Motor neuron (in vitro differentiated cells): ENCODE results near the gene LEP. TPM values are rescaled to one million over a fixed set of nuclear protein-coding genes. Genes with fewer than 3 reads are reported as not detected.
A peak's percentile ranks its signal among the peaks of the same experiment; 100 is the strongest.
"Not testable (repeated sequence)": the region's sequence is repeated elsewhere in the genome, so short reads cannot be mapped to it uniquely, and the experiment has no call there.

Source experiments
- ATAC-seq, 8 experiments: fragments of 200-7000 bp; cut with Tn5 transposase; replicated peaks in 6 of 8; 2 replicates each; pipeline ENCODE4 v1.8.0; 2021; ENCODE audit warnings: mild to moderate bottlenecking in 8 of 8, moderate library complexity in 8 of 8
- H3K27ac ChIP-seq, 2 donors: fragments of 250-450 bp; sonication (Bioruptor Pico); 2 replicates each; pipeline ENCODE4 v1.9.0; 2021; ENCODE audit warnings: antibody characterized with exemption in 2 of 2, mild to moderate bottlenecking in 2 of 2, moderate library complexity in 1 of 2
- H3K4me1 ChIP-seq, 2 donors: fragments of 250-450 bp; sonication (Bioruptor Pico); replicated peaks in 1 of 2; 2 replicates each; pipeline ENCODE4 v1.6.1; 2021; ENCODE audit warnings: antibody characterized with exemption in 2 of 2, mild to moderate bottlenecking in 2 of 2, moderate library complexity in 1 of 2
- H3K4me3 ChIP-seq, 5 donors: fragments of 250-450 bp; sonication (Bioruptor Pico); 2 replicates each; pipeline ENCODE4 v1.9.0; 2021; ENCODE audit warnings: antibody characterized with exemption in 5 of 5, mild to moderate bottlenecking in 5 of 5, moderate library complexity in 4 of 5
- WGBS, 10 experiments: fragments of 450-650 bp; shearing (Covaris generic); methylation state at CpG; one replicate each; pipeline ENCODE4 v1.0.0; 2022; 5-methylcytosine and 5-hydroxymethylcytosine counted together
- in situ Hi-C, 9 experiments: fragments of 400-800 bp; cut with MboI; loops; one replicate each; pipeline ENCODE4 v1.15.0; 2021; ENCODE audit warnings: low sequenced_read_pairs in 9 of 9, low pct_unique_long_range_greater_than_20kb in 2 of 9; ENCODE audit not compliant: unreplicated experiment in 9 of 9
- total RNA-seq, 8 experiments: library from RNA; unstranded; fragments of 300-600 nt; gene quantifications; 2 replicates each; pipeline versions ENCODE4 v1.2.3 to v1.2.4, GENCODE V29; 2022

LEP gene
- total RNA-seq, 8 experiments from 2014 or later, result under 0.01 to 0.62 (median 0.18) TPM; not detected in 2

- 0 to 100% (median 77%) methylated on average over 1 of the region's 1 CpG; no CpG with 5 or more reads in 4 of the 10 experiments for WGBS, 10 experiments
- H3K4me3 ChIP-seq, result no peak overlapping the region
- in situ Hi-C loops, result no loop called here
- H3K4me1 ChIP-seq, result no peaks in the 10 kb centered on the region
- no peak overlapping the region for H3K27ac ChIP-seq
- ATAC-seq, result peak in 3 of 8 experiments; percentile 16 to 76 (median 47)
Observed at GRCh38 chr7:128236924-128237586, 4.0 kb upstream of the LEP start.

GRCh38 chr7:128239146-128239545 lies 1.9 kb upstream of the LEP start:
- WGBS, 10 experiments, result 30 to 100% (median 93%) methylated on average over 1 to 6 of the region's 7 CpGs; no CpG with 5 or more reads in 2 of the 10 experiments
- ATAC-seq, H3K27ac ChIP-seq, H3K4me1 ChIP-seq, H3K4me3 ChIP-seq, in situ Hi-C loops: not testable (repeated sequence)

- WGBS, 10 experiments, result 40 to 93% (median 80%) methylated on average over 1 to 5 of the region's 11 CpGs; no CpG with 5 or more reads in 2 of the 10 experiments
Observed at GRCh38 chr7:128242661-128243060, 1.6 kb downstream of the LEP start.

GRCh38 chr7:128243273-128243672 lies 2.2 kb downstream of the LEP start:
- WGBS, 10 experiments, result 80 to 100% (median 85%) methylated on average over 1 to 3 of the region's 7 CpGs; no CpG with 5 or more reads in 6 of the 10 experiments
- no peaks in the 10 kb centered on the region for H3K4me1 ChIP-seq
- no peak overlapping the region for H3K4me3 ChIP-seq
- H3K27ac ChIP-seq, result no peak overlapping the region
- no peak for ATAC-seq
- in situ Hi-C loops, result no loop called here

More at GRCh38 chr7:128242661-128243060, 1.6 kb downstream of the LEP start:
- no peak overlapping the region for H3K27ac ChIP-seq
- ATAC-seq, result no peak
- in situ Hi-C loops, result no loop called here
- no peaks in the 10 kb centered on the region for H3K4me1 ChIP-seq
- no peak overlapping the region for H3K4me3 ChIP-seq

- H3K27ac ChIP-seq, result no peak overlapping the region
- in situ Hi-C loops, result no loop called here
- ATAC-seq, result no peak
- WGBS, 10 experiments, result 0 to 100% (median 72%) methylated on average over 1 to 2 of the region's 3 CpGs; no CpG with 5 or more reads in 4 of the 10 experiments
- H3K4me3 ChIP-seq, result no peak overlapping the region
- no peaks in the 10 kb centered on the region for H3K4me1 ChIP-seq
Observed at GRCh38 chr7:128244861-128245260, 3.8 kb downstream of the LEP start.

GRCh38 chr7:128247108-128247507 lies 6.0 kb downstream of the LEP start:
- no peak for ATAC-seq
- in situ Hi-C loops, result no loop called here
- Histone ChIP-seq H3K4me1 (no peaks in the 10 kb centered on the region), H3K27ac (no peak overlapping the region), H3K4me3 (no peak overlapping the region)
- WGBS, 10 experiments, result 64 to 82% (median 69%) methylated on average over 1 to 5 of the region's 5 CpGs; no CpG with 5 or more reads in 4 of the 10 experiments

- peak in 2 of 8 experiments; percentile 73 to 76 for ATAC-seq
- 0 to 100% (median 69%) methylated on average over 1 to 3 of the region's 7 CpGs; no CpG with 5 or more reads in 3 of the 10 experiments for WGBS, 10 experiments
Observed at GRCh38 chr7:128247640-128248194, 6.6 kb downstream of the LEP start.

GRCh38 chr7:128251337-128251736 lies 10.3 kb downstream of the LEP start:
- in situ Hi-C loops, result no loop called here
- no peak for ATAC-seq
- no peaks in the 10 kb centered on the region for H3K4me1 ChIP-seq
- no peak overlapping the region for H3K27ac ChIP-seq
- 0 to 100% (median 53%) methylated on average over 1 to 4 of the region's 4 CpGs for WGBS, 10 experiments
- H3K4me3 ChIP-seq, result no peak overlapping the region

More at GRCh38 chr7:128247640-128248194, 6.6 kb downstream of the LEP start:
- Histone ChIP-seq H3K4me1 (no peaks in the 10 kb centered on the region), H3K27ac (no peak overlapping the region), H3K4me3 (no peak overlapping the region)
- in situ Hi-C loops, result no loop called here

GRCh38 chr7:128253701-128254100 lies 12.6 kb downstream of the LEP start:
- 50 to 100% (median 80%) methylated on average over 2 to 7 of the region's 8 CpGs; no CpG with 5 or more reads in 3 of the 10 experiments for WGBS, 10 experiments
- no peak for ATAC-seq
- Histone ChIP-seq H3K4me1 (no peaks in the 10 kb centered on the region), H3K4me3 (no peak overlapping the region), H3K27ac (no peak overlapping the region)
- in situ Hi-C loops, result no loop called here

- Histone ChIP-seq H3K4me1 (peaks cover 0 to 5% of the 10 kb centered on the region in 2 donors), H3K4me3 (no peak overlapping the region), H3K27ac (no peak overlapping the region)
- in situ Hi-C loops, result no loop called here
- no peak for ATAC-seq
- WGBS, 10 experiments, result 67 to 70% methylated on average over 4 to 5 of the region's 5 CpGs; no CpG with 5 or more reads in 8 of the 10 experiments
Observed at GRCh38 chr7:128254470-128254869, 13.4 kb downstream of the LEP start.

GRCh38 chr7:128255271-128255670 lies 14.2 kb downstream of the LEP start:
- Histone ChIP-seq H3K4me3 (no peak overlapping the region), H3K4me1 (peaks cover 0 to 7% of the 10 kb centered on the region in 2 donors), H3K27ac (no peak overlapping the region)
- WGBS, 10 experiments, result 63 to 100% (median 83%) methylated on average over 1 to 2 of the region's 2 CpGs; no CpG with 5 or more reads in 4 of the 10 experiments
- ATAC-seq, result no peak
- in situ Hi-C loops, result no loop called here

- peaks cover 0 to 7% of the 10 kb centered on the region in 2 donors for H3K4me1 ChIP-seq
- no peak for ATAC-seq
- H3K4me3 ChIP-seq, result no peak overlapping the region
- in situ Hi-C loops, result no loop called here
- no peak overlapping the region for H3K27ac ChIP-seq
- WGBS, 10 experiments, result 44 to 100% (median 82%) methylated on average over 1 to 12 of the region's 14 CpGs; no CpG with 5 or more reads in 1 of the 10 experiments
Observed at GRCh38 chr7:128257458-128257857, 16.4 kb downstream of the LEP start.
